GM12878 (cell line): ENCODE results near the gene TMEM263. TPM values are rescaled to one million over a fixed set of nuclear protein-coding genes. Genes with fewer than 3 reads are reported as not detected.
A peak's percentile ranks its signal among the peaks of the same experiment; 100 is the strongest.

Experiments used
- ATAC-seq: fragments of 200-7000 bp; cut with Tn5 transposase; 3 replicates; pipeline ENCODE4 v1.9.1; 2020; ENCODE audit warnings: mild to moderate bottlenecking, moderate library complexity
- BruUV-seq: library from RNA; stranded (reverse); fragments of 400-500 nt; replicated peaks from 2 replicates; lab custom pipeline; 2021; lab: Mats Ljungman, UMichigan
- CTCF ChIA-PET: fragments of 300-600 bp; sonication (Branson Sonifier 250); formaldehyde crosslinking; extraction: SDS; loops from one replicate; lab custom pipeline; 2021; ENCODE audit warnings: inconsistent platforms; lab: Yijun Ruan, JAX
- POLR2A ChIA-PET: fragments of 350-600 bp; formaldehyde crosslinking; extraction: SDS; loops from one replicate; lab custom pipeline; 2021; ENCODE audit warnings: inconsistent platforms; lab: Charles Lee
- RAD21 ChIA-PET: fragments of 300-600 bp; sonication (Branson Sonifier 250); formaldehyde crosslinking; loops from one replicate; lab custom pipeline; 2023; ENCODE audit warnings: antibody characterized with exemption; ENCODE audit not compliant: unreplicated experiment; lab: Charles Lee
- SMC1A ChIA-PET: fragments of 300-600 bp; sonication (Branson Sonifier 250); formaldehyde crosslinking; loops from one replicate; lab custom pipeline; 2023; ENCODE audit not compliant: unreplicated experiment, uncharacterized antibody; lab: Charles Lee
- DNase-seq: peaks from one replicate; pipeline ENCODE4 v3.0.0-alpha.2; 2011; ENCODE audit warnings: low read depth, low spot score
- FAIRE-seq: peaks from 3 replicates; lab custom pipeline; 2011; peaks lifted over from hg19 to GRCh38; lab: Jason Lieb, UNC
- H2AFZ ChIP-seq: 2 replicates; pipeline ENCODE4 v1.6.0; 2011; ENCODE audit warnings: low read depth, low read length, control low read depth; ENCODE audit not compliant: control insufficient read depth
- H3K27ac ChIP-seq: 2 replicates; pipeline ENCODE4 v1.5.1; 2011; ENCODE audit warnings: control low read depth; ENCODE audit not compliant: control insufficient read depth, insufficient read depth
- H3K27me3 ChIP-seq, 2 experiments: replicated peaks in 1 of 2; 2 replicates each; pipeline versions ENCODE4 v1.6.0 to v1.6.1; 2011; ENCODE audit warnings: low read length in 1 of 2; ENCODE audit not compliant: control insufficient read depth in 2 of 2, insufficient read depth in 2 of 2
- H3K36me3 ChIP-seq, 2 experiments: 2 replicates each; pipeline ENCODE4 v1.5.1; 2011; ENCODE audit warnings: low read length in 1 of 2; ENCODE audit not compliant: control insufficient read depth in 2 of 2, insufficient read depth in 2 of 2
- H3K4me1 ChIP-seq: 2 replicates; pipeline ENCODE4 v1.6.1; 2011; ENCODE audit warnings: mild to moderate bottlenecking, low read length, moderate library complexity, mixed read lengths; ENCODE audit not compliant: control insufficient read depth, insufficient read depth
- H3K4me2 ChIP-seq: 2 replicates; pipeline ENCODE4 v1.6.0; 2011; ENCODE audit warnings: control low read depth; ENCODE audit not compliant: control insufficient read depth, insufficient read depth
- H3K4me3 ChIP-seq: fragments of 200-600 bp; sonication (generic); 2 replicates; pipeline ENCODE4 v1.5.1; 2016
- H3K79me2 ChIP-seq: 2 replicates; pipeline ENCODE4 v1.6.0; 2011; ENCODE audit warnings: low read length; ENCODE audit not compliant: control insufficient read depth, insufficient read depth
- H3K9ac ChIP-seq: 2 replicates; pipeline ENCODE4 v1.8.0; 2011; ENCODE audit warnings: low read length, control low read depth, mixed read lengths; ENCODE audit not compliant: control insufficient read depth, insufficient read depth
- H3K9me3 ChIP-seq: replicated peaks from 3 replicates; pipeline ENCODE4 v1.5.1; 2011; ENCODE audit warnings: mild to moderate bottlenecking, low read length; ENCODE audit not compliant: control insufficient read depth, insufficient read depth
- H4K20me1 ChIP-seq: 2 replicates; pipeline ENCODE4 v1.6.0; 2011; ENCODE audit not compliant: control insufficient read depth, insufficient read depth
- CTCF ChIP-seq, 3 experiments: IDR thresholded peaks in 2 of 3; conservative IDR thresholded peaks in 1 of 3; 2 replicates each; pipeline ENCODE4 v1.5.1; 2011; ENCODE audit warnings: low read depth in 3 of 3, low read length in 3 of 3, mild to moderate bottlenecking in 3 of 3, control low read depth in 2 of 3, moderate library complexity in 2 of 3, inconsistent platforms in 1 of 3, mixed read lengths in 1 of 3; ENCODE audit not compliant: control insufficient read depth in 2 of 3, insufficient read depth in 1 of 3; ENCODE audit errors: extremely low read depth in 1 of 3
- CUX1 ChIP-seq: IDR thresholded peaks from 2 replicates; pipeline ENCODE4 v1.6.1; 2012; ENCODE audit warnings: improper control_type of control experiment, low read depth, low read length; ENCODE audit not compliant: insufficient replicate concordance
- E2F8 ChIP-seq: fragments of 450-650 bp; IDR thresholded peaks from 2 replicates; pipeline ENCODE4 v1.6.1; 2018; ENCODE audit warnings: mild to moderate bottlenecking, low read depth, moderate library complexity; ENCODE audit not compliant: partially characterized antibody
- MTA3 ChIP-seq: IDR thresholded peaks from 2 replicates; pipeline ENCODE4 v1.6.1; 2012; ENCODE audit warnings: low read length, inconsistent platforms, borderline replicate concordance
- REST ChIP-seq: IDR thresholded peaks from 2 replicates; pipeline ENCODE4 v1.6.1; 2012; ENCODE audit warnings: mild to moderate bottlenecking, low read depth, low read length
- SMAD5 ChIP-seq: IDR thresholded peaks from 2 replicates; pipeline ENCODE4 v1.6.1; 2016; ENCODE audit warnings: antibody characterized with exemption, low read depth
- TAF1 ChIP-seq: IDR thresholded peaks from 2 replicates; pipeline ENCODE4 v1.6.1; 2011; ENCODE audit warnings: mild to moderate bottlenecking, low read depth, low read length, borderline replicate concordance
- ZNF24 ChIP-seq: fragments of 450-650 bp; IDR thresholded peaks from 2 replicates; pipeline ENCODE4 v1.6.1; 2017; ENCODE audit warnings: antibody characterized with exemption, mild to moderate bottlenecking
- WGBS: methylation state at CpG from one replicate; pipeline ENCODE4 v1.1.6; 2016; ENCODE audit warnings: low lambda C conversion rate; ENCODE audit not compliant: insufficient replicate concordance, insufficient coverage; ENCODE audit errors: missing lambda C conversion rate; 5-methylcytosine and 5-hydroxymethylcytosine counted together
- in situ Hi-C: fragments of 300-500 bp; cut with MboI; formaldehyde crosslinking; loops from 9 replicates; pipeline ENCODE4 v1.14.3; 2018; ENCODE audit warnings: mixed read lengths
- intact Hi-C: fragments of 100-400 bp; cut with micrococcal nuclease; formaldehyde crosslinking; loops from one replicate; pipeline ENCODE4 v1.14.2; 2022; ENCODE audit not compliant: unreplicated experiment
- polyA plus RNA-seq, 11 experiments: library from polyadenylated mRNA; depleted of rRNA in 4 of 11; unstranded in 6 of 11; stranded (reverse) in 5 of 11; fragments of >200 nt; fragmentation: Nextera tagmentation in 4 of 11; fragmentation: Illumina TruSeq in 1 of 11; extraction: Ambion mirVana in 4 of 11; extraction: Trizol in 1 of 11; gene quantifications; 1 replicate in 1 of 11; 2 replicates in 10 of 11; pipeline versions ENCODE4 v1.2.1 to v1.2.3, GENCODE V29; 2011 to 2016; ENCODE audit warnings: inconsistent platforms in 2 of 11, missing spikeins in 2 of 11, low read depth in 1 of 11
- total RNA-seq, 4 experiments: library from RNA; depleted of rRNA in 3 of 4; stranded (reverse); fragments of >200 nt in 3 of 4; fragmentation: Illumina TruSeq in 1 of 4; extraction: Trizol in 1 of 4; gene quantifications; 2 replicates each; pipeline versions ENCODE4 v1.2.1 to v1.2.3, GENCODE V29; 2013 to 2021

TMEM263 gene
- total and polyA plus RNA-seq, 10 of the 15 experiments (the other 5 are each of a cell fraction or from before 2014, with no cell fraction given) = 15.4 to 41.3 (median 27.6) TPM

DNA sequence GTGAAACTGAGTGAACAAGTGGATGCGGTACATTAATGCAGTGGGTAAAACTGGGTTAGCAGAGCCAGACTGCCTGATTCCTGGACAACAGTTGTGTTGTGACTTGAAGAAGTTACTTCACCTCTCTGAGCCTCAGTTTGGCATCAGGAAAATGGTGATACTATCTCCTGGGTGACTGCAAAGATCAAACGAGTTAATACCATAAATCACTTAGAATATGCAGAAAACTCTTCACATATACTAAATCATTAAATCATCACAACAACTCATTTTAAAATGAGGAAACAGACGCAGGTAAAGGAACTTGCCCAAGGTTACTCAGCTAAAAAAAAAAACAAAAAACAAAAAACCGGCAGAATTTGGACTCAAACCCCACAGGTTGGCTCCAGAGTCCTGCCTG lies 30.4 kb downstream of the TMEM263 start:
- in situ Hi-C loops (no loop called here), intact Hi-C loops (loop anchor here (2.0 kb wide), 1 partner anchor 75 kb away; no protein-coding TSS in a partner anchor)
- ChIA-PET POLR2A (interaction anchor here (0.7 to 1.7 kb wide), 3 partner anchors 24 to 30 kb away, joined by 3 to 12 read pairs (median 3); partner anchors contain the start of gene TMEM263), RAD21 (no interaction called here), SMC1A (interaction anchor here (2.6 kb wide), 1 partner anchor 9 kb away, joined by 8 read pairs; no protein-coding TSS in a partner anchor), CTCF (interaction anchor here (1.1 kb wide), 1 partner anchor 8 kb away, joined by 3 read pairs; no protein-coding TSS in a partner anchor)
- H3K4me3 ChIP-seq = peak overlapping the region; percentile 87
- peaks cover 4% of the 10 kb centered on the region for H3K79me2 ChIP-seq
- H3K9me3 ChIP-seq = no peaks in the 10 kb centered on the region
- no TSS peak for BruUV-seq
- TF ChIP-seq CTCF (IDR thresholded peaks at IDR 0.05 in 2 of 3, conservative IDR thresholded peaks at IDR 0.05 in 1 of 3; ENCODE audit: control insufficient read depth in 2 of 3, extremely low read depth in 1 of 3, insufficient read depth in 1 of 3, low read depth in 3 of 3, low read length in 3 of 3) (no peak), E2F8 (no peak), CUX1 (no peak), SMAD5 (no peak), ZNF24 (no peak), MTA3 (no peak), TAF1 (no peak), REST (no peak)
- no peaks in the 10 kb centered on the region for H3K27me3 ChIP-seq
- no peak for FAIRE-seq
- 30% methylated on average over 4 of the region's 4 CpGs for WGBS
- peak overlapping the region; percentile 80 for H3K9ac ChIP-seq
- no peak overlapping the region for H3K27ac ChIP-seq
- H3K4me1 ChIP-seq = 0 out of 2 replicates have a peak, but pooled peaks cover 5% of the 10 kb centered on the region
- H4K20me1 ChIP-seq = no peaks in the 10 kb centered on the region
- no peak for DNase-seq
- no peaks in the 10 kb centered on the region for H3K36me3 ChIP-seq
- H2AFZ ChIP-seq = peak overlapping the region; percentile 96
- ATAC-seq = no peak
- H3K4me2 ChIP-seq = peak overlapping the region; percentile 79
